BE2C (cell line): ENCODE data around the gene COL12A1. TPM values are rescaled to one million over a fixed set of nuclear protein-coding genes. Genes with fewer than 3 reads are reported as not detected.
A peak's percentile ranks its signal among the peaks of the same experiment; 100 is the strongest.

ENCODE experiments used
- DNase-seq: peaks from one replicate; pipeline ENCODE4 v3.0.0-alpha.2; 2020
- H3K27me3 ChIP-seq: fragments of 250-450 bp; sonication (Bioruptor Pico); 2 replicates; pipeline ENCODE4 v1.5.1; 2020; ENCODE audit warnings: mild to moderate bottlenecking
- H3K36me3 ChIP-seq: fragments of 250-450 bp; sonication (Bioruptor Pico); 2 replicates; pipeline ENCODE4 v1.5.1; 2020; ENCODE audit warnings: mild to moderate bottlenecking
- H3K4me1 ChIP-seq: fragments of 250-450 bp; sonication (Bioruptor Pico); 2 replicates; pipeline ENCODE4 v1.5.1; 2020
- H3K4me3 ChIP-seq: 2 replicates; pipeline ENCODE4 v1.5.1; 2011; ENCODE audit warnings: low read depth, low read length
- H3K9me3 ChIP-seq: fragments of 250-450 bp; sonication (Bioruptor Pico); 2 replicates; pipeline ENCODE4 v1.5.1; 2020
- polyA plus RNA-seq: library from polyadenylated mRNA; unstranded; fragments of >200 nt; gene quantifications from one replicate; pipeline ENCODE4 v1.2.1, GENCODE V29; 2012; ENCODE audit warnings: low read depth, missing spikeins; ENCODE audit not compliant: insufficient read length, insufficient read depth
- TF ChIP-seq, protein P1 (sequence below): IDR thresholded peaks from 2 replicates; pipeline ENCODE4 v1.5.1; 2012; ENCODE audit warnings: mild to moderate bottlenecking, low read depth, low read length

COL12A1 gene
- 0.39 TPM for polyA plus RNA-seq

DNA sequence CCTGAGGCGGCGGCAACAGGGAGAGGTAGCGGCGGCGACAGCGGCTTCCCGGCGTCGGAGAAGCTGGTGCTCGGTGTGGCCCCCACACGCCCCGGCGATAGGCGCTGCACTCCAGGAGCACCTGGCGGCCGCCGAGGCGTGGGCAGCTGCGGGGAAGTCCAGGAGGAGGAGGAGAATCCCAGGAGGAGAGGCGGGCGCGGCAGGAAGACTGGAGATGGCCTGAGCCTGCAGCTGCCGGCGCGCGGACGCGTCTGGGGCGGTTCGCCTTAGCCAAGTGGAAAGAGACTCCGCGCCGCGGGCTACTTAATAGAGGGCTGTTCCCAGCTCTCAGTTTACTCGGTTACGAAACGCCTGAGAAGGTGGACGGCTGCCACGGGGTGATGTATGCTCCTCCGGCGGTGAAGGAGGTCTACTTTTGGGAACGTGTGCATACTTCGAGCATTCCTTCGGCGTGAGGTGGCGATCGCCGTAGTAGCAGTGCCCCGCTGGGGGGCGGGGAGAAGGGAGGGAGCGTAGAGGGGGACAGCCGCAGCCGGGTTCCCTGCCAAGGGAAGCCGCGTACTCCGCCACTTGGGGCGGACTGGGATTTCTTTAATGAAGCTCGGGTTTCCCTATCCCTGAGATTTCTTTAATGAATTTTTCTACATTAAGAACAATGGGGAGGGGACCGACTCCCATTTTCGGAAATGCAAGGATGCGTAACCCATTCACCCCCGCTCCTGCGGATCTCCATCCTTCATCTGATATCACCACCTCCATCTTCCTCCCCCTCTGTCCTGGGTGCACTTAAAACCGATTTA lies at the start of gene COL12A1:
Gene COL12A1, minus strand, starts transcription at position 278 of the 800 bp plus-strand sequence. CDS start 3,261 bp downstream, outside the sequence.
- Histone ChIP-seq H3K27me3 (peaks cover 79% of the 10 kb centered on the region), H3K4me1 (no peaks in the 10 kb centered on the region), H3K36me3 (no peaks in the 10 kb centered on the region), H3K4me3 (no peak within 1 kb of the TSS), H3K9me3 (no peaks in the 10 kb centered on the region)
- peak; percentile 43 for DNase-seq
- TF ChIP-seq, protein P1, sequence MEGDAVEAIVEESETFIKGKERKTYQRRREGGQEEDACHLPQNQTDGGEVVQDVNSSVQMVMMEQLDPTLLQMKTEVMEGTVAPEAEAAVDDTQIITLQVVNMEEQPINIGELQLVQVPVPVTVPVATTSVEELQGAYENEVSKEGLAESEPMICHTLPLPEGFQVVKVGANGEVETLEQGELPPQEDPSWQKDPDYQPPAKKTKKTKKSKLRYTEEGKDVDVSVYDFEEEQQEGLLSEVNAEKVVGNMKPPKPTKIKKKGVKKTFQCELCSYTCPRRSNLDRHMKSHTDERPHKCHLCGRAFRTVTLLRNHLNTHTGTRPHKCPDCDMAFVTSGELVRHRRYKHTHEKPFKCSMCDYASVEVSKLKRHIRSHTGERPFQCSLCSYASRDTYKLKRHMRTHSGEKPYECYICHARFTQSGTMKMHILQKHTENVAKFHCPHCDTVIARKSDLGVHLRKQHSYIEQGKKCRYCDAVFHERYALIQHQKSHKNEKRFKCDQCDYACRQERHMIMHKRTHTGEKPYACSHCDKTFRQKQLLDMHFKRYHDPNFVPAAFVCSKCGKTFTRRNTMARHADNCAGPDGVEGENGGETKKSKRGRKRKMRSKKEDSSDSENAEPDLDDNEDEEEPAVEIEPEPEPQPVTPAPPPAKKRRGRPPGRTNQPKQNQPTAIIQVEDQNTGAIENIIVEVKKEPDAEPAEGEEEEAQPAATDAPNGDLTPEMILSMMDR: no peak

DNA sequence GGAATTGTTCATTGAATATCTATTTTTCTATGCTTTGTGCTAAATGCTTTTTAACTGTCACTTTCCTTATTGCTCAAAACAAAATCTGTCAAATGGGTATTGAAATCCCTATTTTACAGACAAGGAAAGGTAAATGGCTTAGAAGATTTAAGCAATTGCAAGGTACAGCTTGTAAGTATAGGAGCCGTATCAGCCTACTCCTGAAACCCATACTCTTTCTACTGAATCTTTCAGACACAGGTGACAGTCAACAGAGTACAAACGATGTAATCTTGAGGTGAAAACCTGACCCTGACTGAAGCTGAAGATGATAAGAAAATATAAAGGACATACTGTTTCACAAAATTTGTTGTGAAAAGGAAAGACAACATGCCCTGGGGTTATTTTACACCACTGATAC lies 44.7 kb upstream of the COL12A1 start:
- Histone ChIP-seq H3K9me3 (no peaks in the 10 kb centered on the region), H3K27me3 (peaks cover 10% of the 10 kb centered on the region; the same call in 1 of the 2 replicates), H3K4me1 (no peaks in the 10 kb centered on the region), H3K36me3 (peaks cover 5% of the 10 kb centered on the region; the same call in 1 of the 2 replicates), H3K4me3 (no peak overlapping the region)
- TF ChIP-seq, protein P1: no peak
- DNase-seq: no peak

DNA sequence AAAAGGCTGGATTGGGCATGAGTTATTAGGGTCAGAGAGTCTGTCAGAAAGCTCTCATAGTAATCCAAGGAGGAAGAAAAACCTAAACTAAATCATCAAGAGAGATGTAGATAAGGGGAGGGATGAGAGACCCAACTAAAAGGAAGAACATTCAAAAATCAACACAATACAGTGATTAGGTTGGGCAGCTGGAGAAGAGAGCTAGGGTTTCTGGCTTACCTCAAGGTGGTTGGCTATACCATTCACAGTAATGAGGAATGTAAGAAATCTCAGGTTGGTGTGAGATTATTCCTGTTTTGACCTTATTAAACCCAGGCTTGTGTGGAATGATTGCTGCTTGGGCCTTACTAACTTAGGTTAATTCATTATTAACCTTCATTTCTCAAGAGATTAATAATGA lies 44.0 kb upstream of the COL12A1 start:
- H3K4me3 ChIP-seq: no peak overlapping the region
- peaks cover 5% of the 10 kb centered on the region; the same call in 1 of the 2 replicates for H3K36me3 ChIP-seq
- peaks cover 10% of the 10 kb centered on the region; the same call in 1 of the 2 replicates for H3K27me3 ChIP-seq
- TF ChIP-seq, protein P1: no peak
- H3K4me1 ChIP-seq: no peaks in the 10 kb centered on the region
- DNase-seq: no peak
- no peaks in the 10 kb centered on the region for H3K9me3 ChIP-seq

DNA sequence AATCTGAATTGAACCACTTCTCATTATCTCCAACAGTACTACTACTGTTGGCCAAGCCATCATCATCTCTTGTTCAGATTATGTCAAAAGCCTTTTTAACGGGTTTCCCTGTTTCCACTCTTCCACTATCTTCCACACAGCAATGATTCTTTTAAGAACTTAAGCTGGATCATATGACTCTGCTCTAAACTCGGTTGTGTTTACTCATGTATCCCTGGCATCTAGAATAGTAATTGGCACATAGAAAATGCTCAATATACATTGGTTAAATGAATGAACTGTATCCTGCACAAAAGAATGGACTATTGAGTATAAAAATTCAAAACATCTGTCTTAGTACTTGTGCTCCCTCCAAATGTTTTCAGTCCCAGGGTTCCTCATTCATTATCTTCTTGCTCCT lies 40.5 kb upstream of the COL12A1 start:
- no peak for DNase-seq
- Histone ChIP-seq H3K4me3 (no peak overlapping the region), H3K4me1 (no peaks in the 10 kb centered on the region), H3K36me3 (peaks cover 5% of the 10 kb centered on the region; the same call in 1 of the 2 replicates), H3K27me3 (peaks cover 10% of the 10 kb centered on the region; the same call in 1 of the 2 replicates), H3K9me3 (no peaks in the 10 kb centered on the region)
- TF ChIP-seq, protein P1: no peak

DNA sequence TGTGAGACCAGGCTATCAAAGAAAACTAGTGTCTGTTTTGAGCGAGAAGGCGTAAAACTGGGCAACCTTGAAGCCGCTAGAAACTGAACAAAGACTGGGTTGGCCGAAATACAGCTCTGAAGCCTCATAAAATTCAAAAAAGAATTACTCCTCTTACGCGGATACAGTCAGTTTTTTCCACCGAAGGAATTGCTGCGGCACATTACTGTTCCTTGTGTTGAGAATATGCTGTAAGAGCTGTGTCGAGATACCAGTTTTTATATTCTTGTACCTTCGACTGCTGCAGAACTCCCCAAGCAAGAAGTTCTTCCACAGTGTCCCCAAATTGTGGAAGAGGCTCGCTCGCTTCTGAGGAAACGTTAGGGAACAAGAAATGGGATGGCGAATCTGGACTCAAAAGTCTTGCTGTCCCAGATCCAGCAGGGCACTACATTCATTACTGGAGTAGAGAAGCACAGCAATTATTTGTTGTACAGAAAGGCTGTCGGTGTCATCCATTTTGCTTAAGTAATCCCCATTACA lies 38.3 kb upstream of the COL12A1 start:
- TF ChIP-seq, protein P1: no peak
- Histone ChIP-seq H3K36me3 (peaks cover 16% of the 10 kb centered on the region), H3K4me1 (no peaks in the 10 kb centered on the region), H3K4me3 (peak overlapping the region; percentile 79), H3K27me3 (peaks cover 10% of the 10 kb centered on the region; the same call in 1 of the 2 replicates), H3K9me3 (no peaks in the 10 kb centered on the region)
- DNase-seq: no peak
